GM20431 (cell line): Measurements from ENCODE around the gene NOL4L.

Source experiments
- in situ Hi-C: fragments of 300-500 bp; cut with MseI, MboI; formaldehyde crosslinking; loops from one replicate; pipeline ENCODE4 v1.15.0; 2020; ENCODE audit warnings: low sequenced_read_pairs; ENCODE audit not compliant: unreplicated experiment

Gene NOL4L

GRCh38 chr20:32585011-32585585 lies at the start of gene NOL4L:
Gene NOL4L (minus strand): TSS chr20:32585333. CDS start chr20:32584890, 443 bp downstream.
- in situ Hi-C loops = no loop called here

GRCh38 chr20:32634041-32634805 lies 49.1 kb upstream of the NOL4L start:
- in situ Hi-C loops = no loop called here

- in situ Hi-C loops = no loop called here
These were observed 47.6 kb upstream of the NOL4L start for GRCh38 chr20:32632461-32633354.

- in situ Hi-C loops = no loop called here
These were observed 46.9 kb upstream of the NOL4L start for GRCh38 chr20:32631933-32632460.

GRCh38 chr20:32629813-32630212 lies 44.7 kb upstream of the NOL4L start:
- in situ Hi-C loops = no loop called here

- in situ Hi-C loops = no loop called here
These were observed 43.9 kb upstream of the NOL4L start for GRCh38 chr20:32628960-32629530.

GRCh38 chr20:32626859-32627636 lies 41.9 kb upstream of the NOL4L start:
- in situ Hi-C loops = no loop called here

GRCh38 chr20:32626407-32626806 lies 41.3 kb upstream of the NOL4L start:
- in situ Hi-C loops = no loop called here

GRCh38 chr20:32625996-32626395 lies 40.9 kb upstream of the NOL4L start:
- in situ Hi-C loops = no loop called here

- in situ Hi-C loops = no loop called here
These were observed 39.7 kb upstream of the NOL4L start for GRCh38 chr20:32624687-32625345.

GRCh38 chr20:32623667-32624157 lies 38.6 kb upstream of the NOL4L start:
- in situ Hi-C loops = no loop called here

GRCh38 chr20:32622585-32623468 lies 37.7 kb upstream of the NOL4L start:
- in situ Hi-C loops = no loop called here

- in situ Hi-C loops = no loop called here
These were observed 36.9 kb upstream of the NOL4L start for GRCh38 chr20:32621891-32622584.

- in situ Hi-C loops = no loop called here
These were observed 36.1 kb upstream of the NOL4L start for GRCh38 chr20:32621071-32621890.

GRCh38 chr20:32619586-32619985 lies 34.5 kb upstream of the NOL4L start:
- in situ Hi-C loops = no loop called here

- in situ Hi-C loops = no loop called here
These were observed 29.6 kb upstream of the NOL4L start for GRCh38 chr20:32614772-32615171.
